CD1c-positive myeloid dendritic cell (primary cell): ENCODE data around the gene HS3ST3B1.

Experiments
- DNase-seq: peaks from one replicate; pipeline ENCODE4 v3.0.0-alpha.2; 2016; ENCODE audit errors: extremely low spot score

HS3ST3B1 gene

GRCh38 chr17:14303343-14304221 lies 2.7 kb downstream of the HS3ST3B1 start:
- no peak for DNase-seq

- no peak for DNase-seq
These were observed 3.4 kb downstream of the HS3ST3B1 start for GRCh38 chr17:14304222-14304772.

- no peak for DNase-seq
These were observed 4.1 kb downstream of the HS3ST3B1 start for GRCh38 chr17:14304773-14305517.

DNA sequence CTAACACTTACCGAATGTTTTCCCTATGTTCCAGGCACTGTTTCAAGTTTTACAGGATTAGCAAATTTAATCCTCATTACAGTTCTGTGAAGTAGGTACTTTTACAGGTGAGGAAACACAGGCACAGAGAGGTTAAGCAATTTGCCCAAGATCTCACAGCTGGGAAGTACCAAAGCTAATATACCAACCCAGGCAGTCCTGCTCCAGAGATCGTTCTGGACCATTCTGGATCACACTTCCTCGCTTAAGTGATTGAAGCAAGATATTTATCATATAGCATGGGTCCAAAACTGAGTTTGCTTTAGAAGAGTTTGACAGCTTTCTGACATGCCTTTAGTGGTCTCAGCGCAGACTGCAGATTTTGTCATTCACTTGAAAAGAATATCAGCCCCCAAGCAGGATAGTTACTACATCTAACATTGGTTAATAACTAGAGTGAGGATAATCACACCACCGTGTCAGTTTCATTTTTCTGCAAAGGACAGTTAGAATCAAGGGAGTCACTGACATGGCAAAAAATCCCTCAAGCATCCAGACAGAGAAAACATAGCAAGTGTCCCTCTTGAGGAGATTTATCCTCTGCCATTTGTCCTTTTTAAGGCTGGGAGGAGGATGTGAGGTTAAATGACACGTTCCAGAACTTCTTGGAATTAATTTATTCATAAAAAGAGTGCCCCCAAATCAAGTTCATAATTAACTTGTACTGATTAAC lies 5.1 kb downstream of the HS3ST3B1 start:
- no peak for DNase-seq

GRCh38 chr17:14306596-14306995 lies 5.7 kb downstream of the HS3ST3B1 start:
- DNase-seq = no peak

DNA sequence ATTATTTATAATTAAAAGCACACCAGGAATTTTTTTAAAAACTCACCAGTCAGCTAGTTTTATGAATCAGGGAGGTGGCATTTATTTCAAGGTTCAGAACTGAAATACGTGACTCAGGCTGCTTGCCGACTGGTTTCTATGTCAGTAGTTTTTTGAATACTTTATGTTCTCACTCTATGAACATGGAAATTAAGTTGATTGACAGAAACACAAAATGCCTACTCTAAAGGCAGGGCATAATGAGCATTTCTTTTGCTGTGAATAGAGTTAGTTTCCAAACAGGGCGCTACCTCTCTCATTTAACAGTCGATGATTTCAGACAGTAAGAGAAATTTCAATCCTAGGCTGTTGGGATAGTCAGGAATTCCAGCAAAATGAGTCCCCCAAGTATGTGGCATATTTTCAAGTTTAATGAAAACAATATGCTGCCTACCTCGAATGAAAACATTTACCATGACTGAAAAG lies 6.7 kb downstream of the HS3ST3B1 start:
- no peak for DNase-seq

- DNase-seq = no peak
These were observed 7.7 kb downstream of the HS3ST3B1 start for GRCh38 chr17:14308636-14308964.

- DNase-seq = peak; percentile 90
These were observed 8.3 kb downstream of the HS3ST3B1 start for GRCh38 chr17:14308965-14309879.

GRCh38 chr17:14310101-14310500 lies 9.2 kb downstream of the HS3ST3B1 start:
- no peak for DNase-seq

- no peak for DNase-seq
These were observed 9.7 kb downstream of the HS3ST3B1 start for GRCh38 chr17:14310605-14311004.

DNA sequence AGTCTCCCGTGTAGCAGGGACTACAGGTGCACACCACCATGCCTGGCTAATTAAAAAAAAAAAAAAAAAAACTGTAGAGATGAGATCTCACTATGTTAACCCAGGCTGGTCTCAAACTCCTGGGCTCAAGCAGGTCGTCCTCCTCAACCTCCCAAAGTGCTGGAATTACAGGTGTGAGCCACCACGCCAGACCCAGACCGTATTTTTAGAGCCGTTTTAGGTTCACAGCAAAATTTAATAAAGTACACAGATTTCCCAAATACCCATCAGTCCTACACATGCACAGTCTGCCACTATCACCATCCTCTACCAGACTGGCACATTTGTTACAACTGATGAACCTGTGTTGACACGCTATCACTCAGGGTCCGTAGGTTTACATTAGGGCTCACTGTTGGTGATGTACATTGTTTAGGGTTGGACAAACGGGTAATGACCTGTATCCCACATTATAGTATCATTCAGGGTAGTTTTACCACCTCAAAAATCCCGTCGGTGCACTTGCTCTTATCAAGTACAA lies 10.4 kb downstream of the HS3ST3B1 start:
- no peak for DNase-seq

DNA sequence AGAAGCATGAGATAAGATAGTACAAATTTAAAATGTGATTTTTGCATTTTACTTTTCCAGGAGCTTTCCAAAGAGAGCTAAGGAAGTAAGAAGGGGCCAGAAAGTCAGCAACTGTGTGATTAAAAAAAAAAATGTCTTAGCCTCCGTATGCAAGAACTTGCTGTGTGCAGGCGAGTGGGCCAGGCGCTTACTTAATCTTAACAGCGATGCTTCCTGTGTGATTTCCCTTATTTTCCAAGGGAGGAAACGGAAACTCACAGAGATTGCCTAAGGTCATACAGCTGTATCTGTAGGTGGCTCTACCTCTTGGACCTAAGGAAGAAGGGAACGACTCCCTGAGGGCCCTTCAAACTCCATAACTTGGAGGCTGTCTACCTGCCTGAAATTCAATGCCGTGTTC lies 11.1 kb downstream of the HS3ST3B1 start:
- peak; percentile 76 for DNase-seq

- no peak for DNase-seq
These were observed 11.6 kb downstream of the HS3ST3B1 start for GRCh38 chr17:14312522-14312921.

DNA sequence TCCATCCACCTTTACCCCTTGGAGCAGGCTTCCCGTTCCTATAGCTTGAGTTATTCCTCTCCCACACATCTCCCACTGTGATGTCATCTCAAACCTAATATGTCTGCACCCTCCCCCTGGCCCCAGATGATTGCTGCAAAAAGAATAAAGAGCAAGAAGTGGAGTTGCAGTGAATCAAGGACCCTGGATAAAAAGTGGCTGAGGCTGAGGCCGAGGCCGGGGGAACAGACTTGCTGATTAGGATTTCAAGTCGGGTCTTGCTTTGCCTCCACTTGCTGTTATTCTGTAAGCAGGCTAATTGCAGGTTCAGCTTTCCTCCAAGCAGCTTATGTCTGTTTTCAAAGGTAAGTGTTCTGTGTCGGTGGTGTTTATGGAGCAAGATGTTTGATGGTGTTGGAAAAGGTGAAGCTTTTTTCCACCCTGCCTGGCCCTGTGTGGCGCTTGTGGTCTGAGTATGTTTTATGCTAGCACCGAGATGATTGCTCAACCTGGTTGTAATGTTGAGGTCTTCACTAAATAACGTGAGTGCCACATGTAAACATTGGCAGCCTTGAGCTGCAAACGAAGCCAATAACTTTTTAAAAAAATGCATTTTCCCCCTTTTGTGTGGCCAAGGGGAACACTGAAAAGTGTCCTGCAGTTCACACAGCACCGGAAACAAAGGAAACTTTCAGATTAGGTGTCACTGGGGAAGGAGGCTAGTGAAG lies 15.4 kb downstream of the HS3ST3B1 start:
- DNase-seq = no peak

DNA sequence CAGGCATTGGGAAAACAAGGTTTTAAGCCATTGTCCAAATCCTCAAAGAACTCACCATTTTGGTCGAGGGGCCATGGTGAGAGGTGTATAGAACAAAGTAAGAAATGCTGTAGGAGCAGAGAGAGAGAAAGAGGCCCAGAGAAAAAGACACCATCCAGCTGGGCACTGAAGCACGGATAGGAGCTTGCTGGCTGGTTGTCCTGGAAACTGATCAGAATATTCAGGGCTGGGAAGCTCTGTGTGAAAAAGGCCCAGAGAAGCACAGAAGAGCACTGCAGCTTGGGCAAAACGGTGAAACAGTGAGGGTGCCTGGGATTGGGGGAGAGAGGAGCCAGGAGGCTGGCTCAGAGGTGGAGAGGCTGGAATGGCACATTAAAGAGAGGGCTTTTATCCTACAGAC lies 16.5 kb downstream of the HS3ST3B1 start:
- DNase-seq = no peak

DNA sequence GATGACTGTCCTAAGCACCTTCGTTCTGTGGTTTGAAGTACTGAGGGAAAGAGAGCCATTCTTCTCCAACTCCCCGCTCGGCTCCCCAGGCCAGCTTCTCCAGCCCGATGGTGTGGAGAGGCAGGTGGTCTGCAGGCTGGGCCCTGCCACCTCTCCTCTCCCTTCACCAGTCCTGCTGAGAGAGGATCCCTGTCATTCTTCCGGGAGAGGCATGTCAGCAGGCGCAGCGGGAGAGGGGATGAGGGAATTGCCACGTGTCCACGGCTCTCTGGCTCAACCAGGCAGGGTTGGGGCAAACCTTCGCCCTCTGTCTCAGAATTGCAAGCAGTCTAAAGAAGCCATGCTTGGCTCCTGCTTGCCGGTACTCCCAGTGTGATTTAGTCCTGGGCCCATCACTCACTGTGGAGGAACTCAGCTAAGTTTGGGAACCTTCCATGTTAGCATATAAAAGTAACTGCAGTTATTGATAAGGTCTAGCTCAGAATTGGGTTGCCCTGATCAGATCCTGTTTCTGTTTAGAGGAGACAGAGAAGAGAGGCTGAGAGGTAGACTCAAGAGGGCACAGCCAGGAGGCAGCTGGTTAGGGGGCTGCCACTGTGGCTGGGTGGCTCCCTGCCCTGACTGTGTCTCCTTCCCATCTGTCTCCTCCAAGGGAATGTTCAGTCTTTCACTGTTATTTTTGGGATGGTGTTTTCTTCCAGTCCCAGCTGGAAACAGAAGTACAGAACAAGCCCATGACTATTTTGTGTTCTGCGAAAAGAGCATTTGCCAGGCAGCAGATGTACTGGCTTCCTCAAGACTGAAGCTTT lies 17.4 kb downstream of the HS3ST3B1 start:
- no peak for DNase-seq

DNA sequence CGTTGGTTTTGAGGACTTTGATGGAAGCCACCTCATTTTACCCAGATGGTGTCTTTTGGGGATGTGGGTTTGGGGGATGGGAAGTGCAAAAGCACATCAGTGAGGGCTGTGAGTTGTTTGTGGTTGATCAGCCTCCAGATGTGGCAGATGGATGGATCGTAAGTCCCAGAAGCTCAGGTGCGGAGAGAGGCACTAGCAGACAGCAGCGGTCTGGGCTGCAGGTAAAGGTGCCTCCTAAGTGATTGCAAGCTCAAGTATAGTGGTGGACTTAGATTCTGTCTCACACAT lies 18.0 kb downstream of the HS3ST3B1 start:
- no peak for DNase-seq

GRCh38 chr17:14320098-14320497 lies 19.2 kb downstream of the HS3ST3B1 start:
- no peak for DNase-seq

DNA sequence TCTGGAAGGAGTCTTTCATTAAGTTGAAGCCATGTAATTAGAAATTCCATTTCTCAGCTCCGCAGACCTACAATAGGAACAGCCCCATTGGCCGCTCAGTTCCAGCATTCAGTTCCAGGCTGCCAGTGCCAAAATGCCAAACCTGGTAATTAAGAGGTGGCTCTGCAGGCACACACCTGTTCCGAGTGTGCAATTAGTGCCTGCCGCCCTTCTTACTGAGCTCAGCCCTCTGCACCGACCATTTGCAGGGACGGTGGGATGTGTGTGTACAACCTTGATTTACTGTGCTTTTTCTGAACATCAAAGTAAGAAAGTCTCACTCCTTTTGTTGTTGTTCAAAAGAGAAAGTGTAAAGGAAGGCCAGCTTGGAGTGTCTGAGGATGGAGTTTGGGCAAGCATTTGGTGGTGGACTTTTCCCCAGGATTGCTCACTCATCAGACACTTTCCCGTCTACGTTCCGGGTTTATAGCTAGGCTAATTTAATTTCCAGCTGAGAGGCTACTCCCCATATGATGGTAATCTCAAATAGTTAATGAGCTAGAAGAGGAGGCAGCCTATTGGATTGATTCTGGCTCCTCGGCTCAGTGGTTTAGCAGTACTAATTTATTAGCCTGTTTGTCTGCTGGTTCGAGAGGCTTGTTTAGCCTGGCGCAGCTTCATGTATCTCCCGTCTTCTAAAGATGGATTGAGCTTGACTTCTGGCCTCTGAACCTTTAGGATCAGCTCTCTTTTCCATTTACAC lies 20.0 kb downstream of the HS3ST3B1 start:
- DNase-seq = no peak
